ENCODE measurements around the gene DNAJC5. TPM values are rescaled to one million over a fixed set of nuclear protein-coding genes. Genes with fewer than 3 reads are reported as not detected.

The DNAJC5 gene
- total RNA-seq, 2 donors from 2014 or later: 44.4 to 66.6 TPM

DNA sequence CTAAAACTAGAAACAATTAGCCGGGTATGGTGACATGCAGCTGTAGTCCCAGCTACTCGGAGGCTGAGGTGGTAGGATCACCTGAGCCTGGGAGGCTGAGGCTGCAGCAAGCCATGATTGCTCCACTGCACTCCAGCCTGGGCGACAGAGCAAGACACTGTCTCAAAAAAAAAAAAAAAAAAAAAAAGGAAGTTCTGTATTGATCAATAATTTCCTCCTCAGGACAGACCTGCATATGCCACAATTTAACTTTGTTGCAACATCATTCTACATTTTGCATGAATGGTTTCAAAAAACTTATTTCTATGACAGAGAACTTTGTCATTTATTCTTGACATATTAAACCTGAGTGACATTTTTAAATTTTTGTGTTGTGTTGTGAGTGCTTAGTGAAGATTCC lies 5.5 kb downstream of the DNAJC5 start:
- intact Hi-C loops (cut with DNase I): no loop called here
- TF ChIP-seq, protein P1, sequence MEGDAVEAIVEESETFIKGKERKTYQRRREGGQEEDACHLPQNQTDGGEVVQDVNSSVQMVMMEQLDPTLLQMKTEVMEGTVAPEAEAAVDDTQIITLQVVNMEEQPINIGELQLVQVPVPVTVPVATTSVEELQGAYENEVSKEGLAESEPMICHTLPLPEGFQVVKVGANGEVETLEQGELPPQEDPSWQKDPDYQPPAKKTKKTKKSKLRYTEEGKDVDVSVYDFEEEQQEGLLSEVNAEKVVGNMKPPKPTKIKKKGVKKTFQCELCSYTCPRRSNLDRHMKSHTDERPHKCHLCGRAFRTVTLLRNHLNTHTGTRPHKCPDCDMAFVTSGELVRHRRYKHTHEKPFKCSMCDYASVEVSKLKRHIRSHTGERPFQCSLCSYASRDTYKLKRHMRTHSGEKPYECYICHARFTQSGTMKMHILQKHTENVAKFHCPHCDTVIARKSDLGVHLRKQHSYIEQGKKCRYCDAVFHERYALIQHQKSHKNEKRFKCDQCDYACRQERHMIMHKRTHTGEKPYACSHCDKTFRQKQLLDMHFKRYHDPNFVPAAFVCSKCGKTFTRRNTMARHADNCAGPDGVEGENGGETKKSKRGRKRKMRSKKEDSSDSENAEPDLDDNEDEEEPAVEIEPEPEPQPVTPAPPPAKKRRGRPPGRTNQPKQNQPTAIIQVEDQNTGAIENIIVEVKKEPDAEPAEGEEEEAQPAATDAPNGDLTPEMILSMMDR (IDR thresholded peaks at IDR 0.05): no peak
- TF ChIP-seq POLR2AphosphoS5 (IDR thresholded peaks at IDR 0.05) (no peak), POLR2A (IDR thresholded peaks at IDR 0.05) (no peak)
- no peak for DNase-seq (ENCODE audit: low spot score)
- Histone ChIP-seq H3K4me1 (replicated peaks) (peaks cover 11% of the 10 kb centered on the region), H3K4me3 (no peak overlapping the region), H3K9me3 (no peaks in the 10 kb centered on the region), H3K27me3 (replicated peaks; ENCODE audit: insufficient read depth) (no peaks in the 10 kb centered on the region), H3K27ac (no peak overlapping the region), H3K36me3 (no peaks in the 10 kb centered on the region)
- 68% methylated on average over 3 of the region's 3 CpGs for WGBS

GRCh38 chr20:63903796-63904561 lies 9.1 kb downstream of the DNAJC5 start:
- H3K4me1 ChIP-seq (replicated peaks): no peaks in the 10 kb centered on the region
- TF ChIP-seq POLR2A (IDR thresholded peaks at IDR 0.05) (no peak), POLR2AphosphoS5 (IDR thresholded peaks at IDR 0.05) (no peak)
- TF ChIP-seq, protein P1 (IDR thresholded peaks at IDR 0.05): no peak
- no peaks in the 10 kb centered on the region for H3K36me3 ChIP-seq
- DNase-seq (ENCODE audit: low spot score): no peak
- 87% methylated on average over 11 of the region's 11 CpGs for WGBS
- H3K27me3 ChIP-seq (replicated peaks; ENCODE audit: insufficient read depth): no peaks in the 10 kb centered on the region
- no peaks in the 10 kb centered on the region for H3K9me3 ChIP-seq
- intact Hi-C loops (cut with DNase I): no loop called here
- H3K27ac ChIP-seq: no peak overlapping the region
- H3K4me3 ChIP-seq: no peak overlapping the region

- TF ChIP-seq POLR2A (IDR thresholded peaks at IDR 0.05) (no peak), POLR2AphosphoS5 (IDR thresholded peaks at IDR 0.05) (no peak)
- TF ChIP-seq, protein P1 (IDR thresholded peaks at IDR 0.05): no peak
Observed at GRCh38 chr20:63908008-63908682, 13.2 kb downstream of the DNAJC5 start.

DNA sequence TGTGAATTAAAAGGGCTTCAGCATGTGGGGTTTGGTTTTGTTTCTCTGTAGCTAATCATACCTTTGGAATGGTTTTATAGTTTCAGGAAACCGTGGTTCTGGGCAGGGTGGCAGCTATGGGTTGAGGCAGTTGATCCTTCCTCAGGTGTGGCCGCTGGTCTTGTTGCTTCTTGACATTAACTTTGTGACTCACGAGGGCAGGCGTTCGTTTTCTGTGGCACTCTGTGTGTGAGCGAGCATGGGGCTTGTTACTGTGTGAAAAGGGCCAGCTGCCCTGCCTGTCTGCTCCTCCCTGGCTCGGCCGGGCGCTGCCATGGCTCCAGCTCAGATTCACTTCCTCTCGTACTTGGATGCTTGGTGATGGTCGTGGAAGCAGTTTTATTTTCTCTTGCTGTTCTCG lies 16.2 kb downstream of the DNAJC5 start:
- H3K27ac ChIP-seq: peak overlapping the region; percentile 2 to 21
- peak; percentile 65 for DNase-seq (ENCODE audit: low spot score)
- no peak overlapping the region for H3K4me3 ChIP-seq
- H3K9me3 ChIP-seq: no peaks in the 10 kb centered on the region
- TF ChIP-seq, protein P1 (IDR thresholded peaks at IDR 0.05): no peak
- TF ChIP-seq POLR2AphosphoS5 (IDR thresholded peaks at IDR 0.05) (peak; percentile 31), POLR2A (IDR thresholded peaks at IDR 0.05) (peak; percentile 37)
- no peaks in the 10 kb centered on the region for H3K36me3 ChIP-seq
- WGBS: 7% methylated on average over 12 of the region's 12 CpGs
- intact Hi-C loops (cut with DNase I): no loop called here
- no peaks in the 10 kb centered on the region for H3K27me3 ChIP-seq (replicated peaks; ENCODE audit: insufficient read depth)
- peaks cover 3% of the 10 kb centered on the region for H3K4me1 ChIP-seq (replicated peaks)

More at GRCh38 chr20:63908008-63908682, 13.2 kb downstream of the DNAJC5 start:
- no peaks in the 10 kb centered on the region for H3K27me3 ChIP-seq (replicated peaks; ENCODE audit: insufficient read depth)
- no peak for DNase-seq (ENCODE audit: low spot score)
- intact Hi-C loops (cut with DNase I): loop anchor here (5.0 kb wide), 1 partner anchor 64 kb away; no protein-coding TSS in a partner anchor
- H3K4me1 ChIP-seq (replicated peaks): peaks cover 3% of the 10 kb centered on the region
- no peak overlapping the region for H3K27ac ChIP-seq
- no peaks in the 10 kb centered on the region for H3K9me3 ChIP-seq
- no peaks in the 10 kb centered on the region for H3K36me3 ChIP-seq
- 77% methylated on average over 16 of the region's 16 CpGs for WGBS
- no peak overlapping the region for H3K4me3 ChIP-seq

Measured in prostate gland (tissue), 2 donors.